ENCODE results near the gene RAB25. TPM values are rescaled to one million over a fixed set of nuclear protein-coding genes. Genes with fewer than 3 reads are reported as not detected.

The RAB25 gene
- total and polyA plus RNA-seq, 4 donors = 0.39 to 1.2 (median 1.1) TPM; not detected in 1

DNA sequence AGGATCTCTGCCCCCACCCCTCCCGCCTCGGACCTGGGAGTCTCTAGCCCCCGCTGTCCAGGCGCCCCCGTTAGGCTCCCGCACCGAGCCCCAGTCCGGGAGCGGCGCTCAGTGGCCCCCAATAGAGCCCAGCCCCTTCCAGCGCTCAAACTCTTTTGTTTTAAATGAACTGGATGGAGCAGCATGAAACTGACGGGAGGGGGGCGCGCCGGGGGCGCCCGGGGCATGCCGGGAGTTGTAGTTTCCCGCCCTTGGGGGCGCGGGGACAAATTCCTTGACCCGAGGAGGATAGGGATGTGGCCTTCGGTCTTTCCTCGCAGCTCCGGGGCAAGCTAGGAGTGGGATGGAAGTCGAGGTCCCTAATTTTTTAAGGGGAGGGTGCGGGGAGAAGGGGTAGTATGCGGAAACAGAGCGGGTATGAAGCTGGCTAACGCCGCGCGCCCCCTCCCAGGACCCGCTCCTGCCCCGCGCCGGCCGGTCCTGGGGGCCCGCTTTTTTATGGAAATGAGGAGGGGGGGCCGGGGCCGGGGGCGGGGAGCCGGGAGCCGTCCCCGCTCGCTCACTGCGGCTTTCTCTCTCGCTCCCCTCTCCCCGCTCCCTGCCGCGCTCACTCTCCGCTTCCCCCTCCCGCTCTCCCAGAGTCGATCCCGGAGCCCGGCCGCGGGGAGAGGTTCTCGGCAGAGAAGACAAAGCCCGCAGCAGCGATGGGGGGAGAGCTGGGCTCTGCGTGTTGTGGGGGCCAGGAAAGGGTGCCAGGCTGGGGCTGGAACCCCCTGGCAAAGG is 21.5 kb downstream of the RAB25 start, which contains the start of gene MEX3A:
MEX3A (minus strand) TSS at position 157 of the 783 bp plus-strand sequence. CDS start 467 bp downstream, outside the sequence.
- peak within 1 kb of the TSS; percentile 94 for H3K27ac ChIP-seq (ENCODE audit: low read depth, low read length)
- DNase-seq (ENCODE audit: low read depth in 4 of 6, low spot score in 6 of 6) = peak; percentile 77 to 97 (median 88)
- H3K36me3 ChIP-seq (ENCODE audit: control insufficient read depth, insufficient read depth, low read length) = peaks cover 12% of the 10 kb centered on the region
- peak within 1 kb of the TSS; percentile 93 for H3K4me3 ChIP-seq (ENCODE audit: low read depth, low read length)
- peaks cover 69% of the 10 kb centered on the region for H3K4me1 ChIP-seq (ENCODE audit: control insufficient read depth, insufficient read depth, low read length)
- 0% methylated on average over 40 of the region's 62 CpGs for WGBS (ENCODE audit: insufficient coverage)
- no peaks in the 10 kb centered on the region for H3K9me3 ChIP-seq (ENCODE audit: control insufficient read depth, insufficient read depth, low read length)
- no peaks in the 10 kb centered on the region for H3K27me3 ChIP-seq (ENCODE audit: control insufficient read depth, insufficient read depth, low read length)

DNA sequence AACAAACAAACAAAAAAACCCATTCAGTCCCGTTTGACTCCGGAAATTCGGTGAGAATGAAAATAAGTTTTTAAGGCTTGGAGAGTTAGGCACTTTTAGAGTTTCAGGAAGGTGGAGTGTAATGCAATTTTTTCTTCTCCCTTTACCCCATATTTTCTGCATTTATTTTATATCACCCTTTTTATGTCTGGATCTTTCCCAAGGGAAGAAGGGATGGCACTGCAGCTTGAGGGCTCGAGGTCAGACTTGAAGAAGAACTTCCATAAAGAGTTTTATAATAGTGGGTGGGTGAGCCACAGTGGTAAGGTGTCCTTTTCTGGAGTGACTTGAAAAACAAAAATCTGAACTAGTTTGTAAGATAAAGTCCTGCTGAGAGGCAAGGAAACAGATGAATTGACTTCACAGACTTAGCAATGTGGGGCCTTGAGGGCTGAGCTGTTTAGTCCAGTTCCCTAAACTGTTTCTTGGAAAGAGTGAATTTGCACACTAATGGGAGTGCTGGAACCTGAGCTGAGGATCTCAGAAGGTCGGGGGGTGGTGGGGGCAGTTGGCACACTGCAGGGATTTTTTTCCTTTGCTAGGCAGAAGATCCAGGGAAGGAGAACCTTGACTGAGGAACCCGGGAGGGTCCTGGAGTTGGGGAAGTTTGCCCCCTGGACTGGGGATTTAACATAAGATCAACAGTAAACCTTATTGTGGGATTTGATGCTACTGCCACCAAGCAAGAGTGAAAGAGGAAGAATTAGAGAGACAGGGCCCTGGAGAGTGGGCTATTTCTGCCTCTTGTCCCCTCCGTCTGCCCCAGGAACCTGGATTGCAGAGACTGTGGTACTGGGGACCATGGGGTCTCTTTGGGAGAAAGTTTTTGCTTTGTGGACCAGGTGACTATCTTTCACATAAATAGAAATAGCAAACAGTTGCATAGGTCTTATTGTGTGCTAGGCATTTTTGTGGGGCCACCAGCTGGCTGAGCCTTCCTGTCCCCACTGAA is 23.1 kb downstream of the RAB25 start:
- WGBS (ENCODE audit: insufficient coverage) = 31% methylated on average over 4 of the region's 7 CpGs
- H3K4me3 ChIP-seq (ENCODE audit: low read depth, low read length) = peak overlapping the region; percentile 93
- DNase-seq (ENCODE audit: low read depth in 4 of 6, low spot score in 6 of 6) = peak in 1 of 6 donors; percentile 24
- peaks cover 68% of the 10 kb centered on the region for H3K4me1 ChIP-seq (ENCODE audit: control insufficient read depth, insufficient read depth, low read length)
- H3K27me3 ChIP-seq (ENCODE audit: control insufficient read depth, insufficient read depth, low read length) = no peaks in the 10 kb centered on the region
- H3K9me3 ChIP-seq (ENCODE audit: control insufficient read depth, insufficient read depth, low read length) = no peaks in the 10 kb centered on the region
- peaks cover 12% of the 10 kb centered on the region for H3K36me3 ChIP-seq (ENCODE audit: control insufficient read depth, insufficient read depth, low read length)
- H3K27ac ChIP-seq (ENCODE audit: low read depth, low read length) = peak overlapping the region; percentile 94

DNA sequence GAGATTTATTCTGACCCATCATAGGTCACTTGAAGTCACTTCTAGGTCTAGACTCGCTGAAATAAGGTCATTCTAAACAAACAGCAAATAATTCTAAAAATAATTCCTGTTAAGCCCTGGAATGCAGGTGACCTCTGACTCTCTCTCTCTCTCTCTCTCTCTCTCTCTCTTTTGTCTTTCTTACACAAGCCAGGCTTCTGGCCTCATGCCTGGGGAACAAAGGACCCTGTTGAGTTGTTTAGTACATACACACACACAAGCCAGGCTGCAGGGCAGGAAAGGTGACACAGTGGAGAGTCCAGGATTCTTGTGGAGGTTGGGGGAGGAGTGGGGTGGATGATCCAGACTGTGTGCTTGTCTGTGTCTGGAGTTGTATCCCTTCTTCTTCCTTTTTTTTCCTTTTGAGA is 25.3 kb downstream of the RAB25 start:
- no peaks in the 10 kb centered on the region for H3K9me3 ChIP-seq (ENCODE audit: control insufficient read depth, insufficient read depth, low read length)
- no peak overlapping the region for H3K4me3 ChIP-seq (ENCODE audit: low read depth, low read length)
- H3K27me3 ChIP-seq (ENCODE audit: control insufficient read depth, insufficient read depth, low read length) = no peaks in the 10 kb centered on the region
- WGBS (ENCODE audit: insufficient coverage) = 0% methylated on average over 1 of the region's 1 CpG
- peaks cover 58% of the 10 kb centered on the region for H3K4me1 ChIP-seq (ENCODE audit: control insufficient read depth, insufficient read depth, low read length)
- H3K36me3 ChIP-seq (ENCODE audit: control insufficient read depth, insufficient read depth, low read length) = peaks cover 24% of the 10 kb centered on the region
- H3K27ac ChIP-seq (ENCODE audit: low read depth, low read length) = peak overlapping the region; percentile 10
- peak in 1 of 6 donors; percentile 73 for DNase-seq (ENCODE audit: low read depth in 4 of 6, low spot score in 6 of 6)

DNA sequence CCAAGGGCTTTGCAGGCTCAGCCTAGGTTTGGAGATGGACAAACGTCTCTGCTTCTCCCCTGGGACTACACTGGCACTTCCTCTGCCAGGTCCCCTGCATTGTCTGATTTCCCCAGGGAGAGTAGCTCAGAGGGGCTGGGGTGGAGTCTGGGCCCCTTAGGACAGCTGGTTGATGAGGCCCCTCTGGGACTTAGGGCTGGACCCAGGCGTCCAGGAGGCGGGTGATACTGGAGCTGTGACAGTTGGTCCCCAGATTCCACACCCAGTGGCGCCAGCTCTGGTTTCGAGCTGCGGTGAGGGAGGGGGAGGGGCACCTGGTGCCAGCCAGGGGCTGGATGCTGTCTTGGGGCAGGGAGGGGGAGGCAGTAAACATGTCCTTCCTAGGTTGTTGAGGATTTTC is 28.7 kb downstream of the RAB25 start:
- H3K4me3 ChIP-seq (ENCODE audit: low read depth, low read length) = no peak overlapping the region
- WGBS (ENCODE audit: insufficient coverage) = 55% methylated on average over 5 of the region's 6 CpGs
- no peak overlapping the region for H3K27ac ChIP-seq (ENCODE audit: low read depth, low read length)
- H3K36me3 ChIP-seq (ENCODE audit: control insufficient read depth, insufficient read depth, low read length) = peaks cover 40% of the 10 kb centered on the region
- H3K9me3 ChIP-seq (ENCODE audit: control insufficient read depth, insufficient read depth, low read length) = no peaks in the 10 kb centered on the region
- H3K4me1 ChIP-seq (ENCODE audit: control insufficient read depth, insufficient read depth, low read length) = peaks cover 38% of the 10 kb centered on the region
- no peaks in the 10 kb centered on the region for H3K27me3 ChIP-seq (ENCODE audit: control insufficient read depth, insufficient read depth, low read length)
- DNase-seq (ENCODE audit: low read depth in 4 of 6, low spot score in 6 of 6) = no peak

DNA sequence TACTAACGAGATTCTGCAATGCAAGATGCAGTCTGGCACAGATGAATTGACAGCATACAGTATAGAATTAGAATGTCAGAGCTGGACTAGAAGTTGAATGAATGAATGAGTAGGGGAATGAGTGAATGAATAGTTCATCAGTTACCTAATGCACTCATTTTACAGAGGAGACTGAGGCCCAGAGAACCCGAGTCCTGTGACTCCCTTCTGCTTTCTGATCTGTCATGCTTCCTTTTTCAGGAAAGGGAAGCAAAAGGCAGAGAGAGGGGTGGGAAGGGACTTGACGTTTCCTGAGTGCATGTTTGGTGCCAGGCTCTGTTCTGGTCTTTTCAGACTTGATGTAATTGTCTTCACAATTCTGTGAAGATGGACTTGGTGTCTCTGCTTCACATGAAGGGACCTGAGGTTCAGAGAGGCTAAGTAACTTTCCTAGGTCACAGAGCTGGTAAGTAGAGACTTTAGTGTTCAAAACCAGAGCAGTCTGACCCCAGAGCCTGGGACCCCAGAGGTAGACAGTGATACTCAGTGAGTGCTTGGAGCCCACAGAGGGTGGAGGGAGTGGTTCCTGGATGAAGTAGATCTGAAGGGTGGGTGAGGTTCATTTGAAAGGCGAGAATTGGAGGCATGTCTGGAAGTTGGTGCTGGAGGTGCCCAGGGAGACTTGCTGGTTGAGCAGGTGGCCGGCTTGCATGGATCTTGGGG is 29.3 kb downstream of the RAB25 start:
- Histone ChIP-seq H3K36me3 (ENCODE audit: control insufficient read depth, insufficient read depth, low read length) (peaks cover 35% of the 10 kb centered on the region), H3K27me3 (ENCODE audit: control insufficient read depth, insufficient read depth, low read length) (no peaks in the 10 kb centered on the region), H3K27ac (ENCODE audit: low read depth, low read length) (no peak overlapping the region), H3K9me3 (ENCODE audit: control insufficient read depth, insufficient read depth, low read length) (no peaks in the 10 kb centered on the region), H3K4me1 (ENCODE audit: control insufficient read depth, insufficient read depth, low read length) (peaks cover 32% of the 10 kb centered on the region), H3K4me3 (ENCODE audit: low read depth, low read length) (no peak overlapping the region)
- 31% methylated on average over 5 of the region's 5 CpGs for WGBS (ENCODE audit: insufficient coverage)
- DNase-seq (ENCODE audit: low read depth in 4 of 6, low spot score in 6 of 6) = no peak

DNA sequence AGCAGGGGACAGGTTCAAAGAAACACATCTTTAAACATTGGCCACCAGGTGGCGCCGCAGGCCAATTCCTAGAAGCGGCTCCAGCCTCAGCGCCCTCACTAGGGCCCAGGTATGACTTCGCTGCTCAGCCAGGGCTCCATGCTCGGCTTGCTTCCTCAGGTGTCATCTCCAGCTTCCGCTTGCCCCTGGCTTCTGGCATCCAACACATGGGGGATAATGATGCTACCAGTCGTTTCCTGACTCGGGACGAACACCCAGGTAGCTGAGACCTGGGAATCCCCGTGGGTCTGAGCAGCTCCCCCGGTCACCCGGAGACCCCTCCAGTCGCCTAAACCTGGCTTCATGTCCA is 29.9 kb downstream of the RAB25 start:
- no peak overlapping the region for H3K27ac ChIP-seq (ENCODE audit: low read depth, low read length)
- WGBS (ENCODE audit: insufficient coverage) = 40% methylated on average over 13 of the region's 14 CpGs
- peak in 3 of 6 donors; percentile 76 to 95 (median 91) for DNase-seq (ENCODE audit: low read depth in 4 of 6, low spot score in 6 of 6)
- H3K36me3 ChIP-seq (ENCODE audit: control insufficient read depth, insufficient read depth, low read length) = peaks cover 38% of the 10 kb centered on the region
- H3K4me3 ChIP-seq (ENCODE audit: low read depth, low read length) = no peak overlapping the region
- H3K27me3 ChIP-seq (ENCODE audit: control insufficient read depth, insufficient read depth, low read length) = no peaks in the 10 kb centered on the region
- no peaks in the 10 kb centered on the region for H3K9me3 ChIP-seq (ENCODE audit: control insufficient read depth, insufficient read depth, low read length)
- peaks cover 27% of the 10 kb centered on the region for H3K4me1 ChIP-seq (ENCODE audit: control insufficient read depth, insufficient read depth, low read length)

DNA sequence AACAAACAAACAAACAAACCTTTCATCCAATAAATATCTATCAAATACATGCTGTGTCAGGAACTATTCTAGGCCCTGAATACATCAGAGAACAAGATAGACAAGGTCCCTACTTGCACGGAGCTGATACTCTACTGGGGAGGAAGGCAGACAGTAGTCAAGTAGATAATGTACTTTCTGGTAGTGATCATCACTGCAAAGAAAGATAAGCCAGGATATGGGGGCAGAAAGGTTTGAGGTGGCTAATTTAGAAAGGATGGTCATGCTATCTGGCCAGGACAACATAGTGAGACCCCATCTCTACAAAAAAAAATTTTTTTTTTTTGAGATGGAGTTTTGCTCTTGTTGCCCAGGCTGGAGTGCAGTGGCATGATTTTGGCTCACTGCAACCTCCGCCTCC is 30.6 kb downstream of the RAB25 start:
- H3K27me3 ChIP-seq (ENCODE audit: control insufficient read depth, insufficient read depth, low read length) = no peaks in the 10 kb centered on the region
- no peak for DNase-seq (ENCODE audit: low read depth in 4 of 6, low spot score in 6 of 6)
- H3K4me3 ChIP-seq (ENCODE audit: low read depth, low read length) = no peak overlapping the region
- H3K36me3 ChIP-seq (ENCODE audit: control insufficient read depth, insufficient read depth, low read length) = peaks cover 38% of the 10 kb centered on the region
- WGBS (ENCODE audit: insufficient coverage) = 100% methylated on average over 1 of the region's 2 CpGs
- H3K9me3 ChIP-seq (ENCODE audit: control insufficient read depth, insufficient read depth, low read length) = no peaks in the 10 kb centered on the region
- H3K27ac ChIP-seq (ENCODE audit: low read depth, low read length) = no peak overlapping the region
- peaks cover 24% of the 10 kb centered on the region for H3K4me1 ChIP-seq (ENCODE audit: control insufficient read depth, insufficient read depth, low read length)

DNA sequence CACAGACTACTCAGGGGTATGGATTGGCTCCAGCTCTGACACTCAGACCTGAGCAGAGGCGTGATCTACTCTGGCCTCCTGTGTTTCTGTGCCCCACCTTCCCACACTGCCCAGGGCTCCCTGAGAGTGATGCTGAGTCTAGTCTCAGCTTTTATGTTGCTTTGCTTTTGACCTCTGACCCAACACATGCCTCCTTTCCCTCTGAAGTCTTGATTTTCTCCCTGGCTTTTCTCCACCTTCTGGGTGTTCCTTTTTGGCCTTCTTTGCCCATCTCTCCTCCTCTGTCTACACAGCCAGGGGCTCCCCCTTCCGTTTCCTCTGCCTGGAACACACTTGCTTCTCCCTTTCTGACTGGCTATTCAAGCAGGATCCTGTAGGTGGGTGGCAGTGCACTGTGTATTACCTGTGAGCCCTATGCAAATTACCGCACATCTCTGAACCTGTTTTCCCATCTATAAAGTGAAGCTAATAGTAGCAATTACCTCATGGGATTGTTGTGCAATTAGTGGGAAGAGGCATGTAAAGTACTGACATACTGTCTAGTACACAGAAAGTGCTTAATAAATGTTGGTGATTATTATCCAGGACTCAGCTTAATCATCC is 35.0 kb downstream of the RAB25 start:
- peaks cover 22% of the 10 kb centered on the region for H3K4me1 ChIP-seq (ENCODE audit: control insufficient read depth, insufficient read depth, low read length)
- H3K27me3 ChIP-seq (ENCODE audit: control insufficient read depth, insufficient read depth, low read length) = no peaks in the 10 kb centered on the region
- H3K27ac ChIP-seq (ENCODE audit: low read depth, low read length) = peak overlapping the region; percentile 30
- DNase-seq (ENCODE audit: low read depth in 4 of 6, low spot score in 6 of 6) = no peak
- H3K9me3 ChIP-seq (ENCODE audit: control insufficient read depth, insufficient read depth, low read length) = no peaks in the 10 kb centered on the region
- H3K4me3 ChIP-seq (ENCODE audit: low read depth, low read length) = no peak overlapping the region
- WGBS (ENCODE audit: insufficient coverage) = 92% methylated on average over 1 of the region's 3 CpGs
- H3K36me3 ChIP-seq (ENCODE audit: control insufficient read depth, insufficient read depth, low read length) = peaks cover 40% of the 10 kb centered on the region

Measured in spinal cord (tissue), 10 donors.